Stimulated activated CD8-positive, alpha-beta memory T cell treated with anti-CD3 and anti-CD28 coated beads, Interleukin-7, amount 100 ng/mL, for 24 hours (primary cell): ENCODE results near the gene PELI2.

Experiments used
- DNase-seq: peaks from one replicate; pipeline ENCODE4 v3.0.0-alpha.2; 2020; ENCODE audit warnings: low read depth

The PELI2 gene

GRCh38 chr14:56299306-56299984, 181.2 kb downstream of the PELI2 start:
- no peak for DNase-seq

GRCh38 chr14:56300495-56300894, 182.3 kb downstream of the PELI2 start:
- DNase-seq, result no peak

- no peak for DNase-seq
These were observed 186.2 kb downstream of the PELI2 start for GRCh38 chr14:56304456-56304855.

GRCh38 chr14:56309198-56309597, 191.0 kb downstream of the PELI2 start:
- DNase-seq, result no peak

GRCh38 chr14:56310643-56311042, 192.4 kb downstream of the PELI2 start:
- no peak for DNase-seq

GRCh38 chr14:56313789-56314188, 195.6 kb downstream of the PELI2 start:
- no peak for DNase-seq

- no peak for DNase-seq
These were observed 200.3 kb downstream of the PELI2 start for GRCh38 chr14:56318393-56319115.

- no peak for DNase-seq
These were observed 203.7 kb downstream of the PELI2 start for GRCh38 chr14:56321861-56322260.

GRCh38 chr14:56322531-56322930, 204.3 kb downstream of the PELI2 start:
- DNase-seq, result no peak

GRCh38 chr14:56324454-56324853, 206.2 kb downstream of the PELI2 start:
- no peak for DNase-seq

GRCh38 chr14:56324856-56325699, 206.9 kb downstream of the PELI2 start:
- DNase-seq, result no peak

- DNase-seq, result no peak
These were observed 209.8 kb downstream of the PELI2 start for GRCh38 chr14:56328021-56328420.

- DNase-seq, result no peak
These were observed 213.5 kb downstream of the PELI2 start for GRCh38 chr14:56331592-56332216.

GRCh38 chr14:56333359-56334292, 215.4 kb downstream of the PELI2 start:
- no peak for DNase-seq

- no peak for DNase-seq
These were observed 216.2 kb downstream of the PELI2 start for GRCh38 chr14:56334458-56334857.

GRCh38 chr14:56338674-56339073, 220.5 kb downstream of the PELI2 start:
- DNase-seq, result no peak

GRCh38 chr14:56339855-56340701, 221.9 kb downstream of the PELI2 start:
- peak; percentile 26 for DNase-seq

- DNase-seq, result no peak
These were observed 222.7 kb downstream of the PELI2 start for GRCh38 chr14:56340932-56341331.

GRCh38 chr14:56341766-56342493, 223.7 kb downstream of the PELI2 start:
- no peak for DNase-seq
